Osteoblast (primary cell): ENCODE data around the gene GRAMD1B. TPM values are rescaled to one million over a fixed set of nuclear protein-coding genes. Genes with fewer than 3 reads are reported as not detected.

Source experiments
- DNase-seq: peaks from one replicate; pipeline ENCODE4 v3.0.0; 2011; ENCODE audit warnings: low spot score, mixed read lengths; ENCODE audit not compliant: insufficient read length; ENCODE audit errors: missing footprints
- H2AFZ ChIP-seq: 2 replicates; pipeline ENCODE4 v1.6.0; 2011; ENCODE audit warnings: mild to moderate bottlenecking, low read length
- H3K27ac ChIP-seq: 2 replicates; pipeline ENCODE4 v1.5.1; 2011; ENCODE audit warnings: mild to moderate bottlenecking, low read depth, low read length, moderate library complexity
- H3K27me3 ChIP-seq: 2 replicates; pipeline ENCODE4 v1.6.0; 2012; ENCODE audit warnings: mild to moderate bottlenecking, control low read depth, inconsistent platforms, low read length, moderate library complexity; ENCODE audit not compliant: insufficient read depth
- H3K36me3 ChIP-seq: 2 replicates; pipeline ENCODE4 v1.5.1; 2011; ENCODE audit warnings: mild to moderate bottlenecking, low read length, control low read depth, moderate library complexity; ENCODE audit not compliant: insufficient read depth
- H3K4me1 ChIP-seq: 2 replicates; pipeline ENCODE4 v1.5.1; 2011; ENCODE audit warnings: mild to moderate bottlenecking, low read length, control low read depth, moderate library complexity; ENCODE audit not compliant: insufficient read depth
- H3K4me2 ChIP-seq: 2 replicates; pipeline ENCODE4 v1.6.0; 2011; ENCODE audit warnings: mild to moderate bottlenecking, low read length; ENCODE audit not compliant: insufficient read depth
- H3K4me3 ChIP-seq: fragments of 200-600 bp; sonication (generic); 3 replicates; pipeline ENCODE4 v1.5.1; 2012; ENCODE audit warnings: mild to moderate bottlenecking, low read length, inconsistent platforms; ENCODE audit not compliant: insufficient read depth
- H3K79me2 ChIP-seq: 2 replicates; pipeline ENCODE4 v1.6.0; 2012; ENCODE audit warnings: mild to moderate bottlenecking, low read length, control low read depth, inconsistent platforms; ENCODE audit not compliant: insufficient read depth
- H3K9me3 ChIP-seq: 2 replicates; pipeline ENCODE4 v1.5.1; 2011; ENCODE audit warnings: low read depth, low read length, control low read depth
- H4K20me1 ChIP-seq: 2 replicates; pipeline ENCODE4 v1.6.0; 2012; ENCODE audit warnings: mild to moderate bottlenecking, low read length, control low read depth; ENCODE audit not compliant: insufficient read depth
- total RNA-seq: library from RNA; depleted of rRNA; stranded (reverse); fragments of >200 nt; gene quantifications from 2 replicates; pipeline ENCODE4 v1.2.3, GENCODE V29; 2012
- TF ChIP-seq, protein P1 (sequence below): IDR thresholded peaks from 2 replicates; pipeline ENCODE4 v1.5.1; 2011; ENCODE audit warnings: mild to moderate bottlenecking, low read depth, low read length, moderate library complexity; ENCODE audit errors: extremely low read depth

The GRAMD1B gene
- total RNA-seq, 1 donor, result 15.2 TPM

DNA sequence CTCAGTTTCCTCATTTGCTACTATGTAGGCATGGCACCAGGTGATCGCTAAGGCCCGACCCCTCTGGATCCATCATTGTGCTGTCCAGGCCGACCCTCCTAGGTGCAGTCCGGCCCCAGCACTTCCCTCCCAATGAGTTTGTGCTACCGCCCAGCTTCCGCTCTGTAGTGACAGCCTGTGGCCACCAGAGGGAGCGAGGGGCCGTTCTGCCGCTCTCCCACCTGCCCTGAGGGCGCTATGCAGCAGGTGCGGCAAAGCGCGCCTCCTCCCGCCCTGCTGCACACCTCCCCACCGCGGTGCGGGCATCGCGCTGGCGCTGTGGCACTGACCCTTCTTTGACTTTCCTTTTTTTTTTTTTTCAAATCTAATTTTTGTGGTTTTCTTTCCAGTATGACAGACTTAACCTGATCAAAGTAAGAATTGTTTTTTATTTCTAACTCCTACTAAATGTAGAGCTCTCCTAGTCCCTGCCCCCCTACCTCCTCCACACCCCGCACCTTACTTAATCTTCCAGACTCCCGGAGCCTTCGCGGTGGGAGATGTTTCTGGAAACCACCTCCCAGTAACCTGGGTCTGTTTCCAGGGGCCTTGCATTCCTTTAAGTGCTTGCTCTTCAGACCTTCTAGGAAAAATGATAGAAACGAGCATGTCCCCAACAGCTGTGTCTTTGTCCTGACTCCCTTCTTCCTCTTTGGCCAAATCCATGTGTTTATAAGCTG is 150.6 kb downstream of the GRAMD1B start:
- no peak overlapping the region for H3K27ac ChIP-seq
- H3K4me2 ChIP-seq, result no peak overlapping the region
- TF ChIP-seq, protein P1, sequence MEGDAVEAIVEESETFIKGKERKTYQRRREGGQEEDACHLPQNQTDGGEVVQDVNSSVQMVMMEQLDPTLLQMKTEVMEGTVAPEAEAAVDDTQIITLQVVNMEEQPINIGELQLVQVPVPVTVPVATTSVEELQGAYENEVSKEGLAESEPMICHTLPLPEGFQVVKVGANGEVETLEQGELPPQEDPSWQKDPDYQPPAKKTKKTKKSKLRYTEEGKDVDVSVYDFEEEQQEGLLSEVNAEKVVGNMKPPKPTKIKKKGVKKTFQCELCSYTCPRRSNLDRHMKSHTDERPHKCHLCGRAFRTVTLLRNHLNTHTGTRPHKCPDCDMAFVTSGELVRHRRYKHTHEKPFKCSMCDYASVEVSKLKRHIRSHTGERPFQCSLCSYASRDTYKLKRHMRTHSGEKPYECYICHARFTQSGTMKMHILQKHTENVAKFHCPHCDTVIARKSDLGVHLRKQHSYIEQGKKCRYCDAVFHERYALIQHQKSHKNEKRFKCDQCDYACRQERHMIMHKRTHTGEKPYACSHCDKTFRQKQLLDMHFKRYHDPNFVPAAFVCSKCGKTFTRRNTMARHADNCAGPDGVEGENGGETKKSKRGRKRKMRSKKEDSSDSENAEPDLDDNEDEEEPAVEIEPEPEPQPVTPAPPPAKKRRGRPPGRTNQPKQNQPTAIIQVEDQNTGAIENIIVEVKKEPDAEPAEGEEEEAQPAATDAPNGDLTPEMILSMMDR, result peak; percentile 82
- H3K4me3 ChIP-seq, result no peak overlapping the region
- peak; percentile 96 for DNase-seq
- H2AFZ ChIP-seq, result no peak overlapping the region
- H3K9me3 ChIP-seq, result no peaks in the 10 kb centered on the region
- no peaks in the 10 kb centered on the region for H3K27me3 ChIP-seq
- H3K4me1 ChIP-seq, result peaks cover 9% of the 10 kb centered on the region
- H3K79me2 ChIP-seq, result peaks cover 2% of the 10 kb centered on the region
- peaks cover 3% of the 10 kb centered on the region for H3K36me3 ChIP-seq
- peaks cover 54% of the 10 kb centered on the region for H4K20me1 ChIP-seq

DNA sequence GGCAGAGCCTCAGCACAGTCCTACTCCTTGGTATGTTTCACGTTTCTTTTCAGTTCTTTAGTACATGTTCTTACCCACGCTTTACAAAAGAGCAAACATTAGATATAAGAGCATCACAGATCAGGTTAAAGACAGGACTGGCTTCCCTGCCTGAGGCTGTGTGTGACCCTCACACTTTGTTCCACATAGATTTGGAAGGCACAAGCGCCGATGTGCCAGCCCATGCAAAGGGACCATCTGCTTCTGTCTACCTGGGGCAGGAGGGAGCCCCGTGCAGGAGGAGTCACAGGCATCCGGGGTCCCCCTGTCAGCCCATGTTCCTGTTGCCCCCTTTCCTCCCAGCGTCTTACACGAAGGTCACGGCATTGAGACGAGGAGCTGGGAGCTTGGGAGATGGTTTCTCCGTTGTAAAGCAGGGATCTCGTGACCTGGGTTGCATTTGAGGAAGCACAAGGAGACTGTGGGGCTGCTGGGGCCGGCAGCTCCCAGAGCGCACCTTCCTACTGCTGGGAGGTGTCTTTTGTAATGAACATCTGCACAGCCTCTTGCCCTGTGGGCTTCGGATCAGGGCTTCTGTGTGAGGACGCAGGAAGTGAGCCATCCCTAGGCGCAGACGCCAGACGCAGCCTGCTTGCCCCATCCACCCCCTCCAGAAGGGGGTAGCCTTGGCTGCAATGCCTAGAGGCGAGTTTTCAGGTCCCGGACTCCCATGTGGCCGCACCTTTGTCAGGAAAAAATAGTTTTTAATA is 151.8 kb downstream of the GRAMD1B start:
- Histone ChIP-seq H3K79me2 (peaks cover 2% of the 10 kb centered on the region), H3K36me3 (peaks cover 3% of the 10 kb centered on the region), H3K4me2 (no peak overlapping the region), H3K4me3 (no peak overlapping the region), H3K4me1 (peaks cover under 1% of the 10 kb centered on the region), H3K9me3 (no peaks in the 10 kb centered on the region), H4K20me1 (peaks cover 45% of the 10 kb centered on the region), H3K27me3 (no peaks in the 10 kb centered on the region), H2AFZ (no peak overlapping the region), H3K27ac (no peak overlapping the region)
- peak; percentile 42 for DNase-seq
- TF ChIP-seq, protein P1, result no peak

DNA sequence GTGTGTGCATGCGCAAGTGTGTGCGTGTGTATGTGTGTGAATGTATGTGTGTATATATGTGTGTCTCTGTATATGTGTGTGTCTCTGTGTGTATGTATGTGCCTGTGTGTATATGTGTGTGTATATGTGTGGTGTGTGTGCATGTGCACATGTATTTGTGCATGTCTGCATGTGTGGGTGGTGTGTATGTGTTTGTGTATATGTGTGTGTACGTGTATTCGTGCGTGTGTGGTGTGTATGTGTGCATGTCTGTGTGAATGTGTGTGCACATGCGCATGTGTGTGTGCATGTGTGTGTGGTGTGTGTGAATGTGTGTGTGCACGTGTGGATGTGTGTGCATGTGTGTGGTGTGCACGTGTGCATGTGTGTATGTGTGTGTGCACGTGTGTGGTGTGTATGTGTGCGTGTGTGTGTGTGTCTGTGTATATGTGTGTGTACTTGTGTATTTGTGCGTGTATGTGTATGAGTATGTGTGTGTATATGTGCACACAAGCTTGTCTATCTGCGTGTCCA is 153.0 kb downstream of the GRAMD1B start:
- H3K9me3 ChIP-seq, result no peaks in the 10 kb centered on the region
- no peaks in the 10 kb centered on the region for H3K4me1 ChIP-seq
- H2AFZ ChIP-seq, result no peak overlapping the region
- no peak overlapping the region for H3K4me2 ChIP-seq
- no peaks in the 10 kb centered on the region for H3K27me3 ChIP-seq
- peak; percentile 17 for DNase-seq
- TF ChIP-seq, protein P1, result no peak
- no peaks in the 10 kb centered on the region for H3K79me2 ChIP-seq
- no peak overlapping the region for H3K27ac ChIP-seq
- peaks cover 3% of the 10 kb centered on the region for H3K36me3 ChIP-seq
- H3K4me3 ChIP-seq, result no peak overlapping the region
- H4K20me1 ChIP-seq, result peaks cover 36% of the 10 kb centered on the region

DNA sequence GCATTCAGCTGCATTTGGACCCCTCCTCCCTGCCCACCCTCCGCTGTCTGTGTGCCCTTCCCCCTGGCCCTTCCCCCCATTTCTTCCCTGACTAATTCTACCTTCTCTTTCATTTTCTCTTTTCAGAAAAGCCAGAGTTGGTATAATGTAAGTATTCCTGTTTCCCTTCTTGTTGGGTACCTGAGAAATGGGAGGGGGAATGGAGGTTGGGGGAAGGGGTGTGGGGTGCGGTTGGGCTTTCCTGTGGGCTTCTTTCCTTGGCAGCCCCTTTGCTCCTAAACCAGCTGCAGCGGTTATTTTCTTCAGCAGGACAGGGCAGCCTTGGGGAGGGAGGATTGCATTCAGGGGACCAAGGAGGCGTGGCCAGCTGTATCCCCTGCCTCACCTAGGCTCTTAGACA is 154.1 kb downstream of the GRAMD1B start:
- Histone ChIP-seq H3K4me3 (no peak overlapping the region), H3K27me3 (no peaks in the 10 kb centered on the region), H3K79me2 (no peaks in the 10 kb centered on the region), H3K27ac (no peak overlapping the region), H3K9me3 (no peaks in the 10 kb centered on the region), H4K20me1 (peaks cover 39% of the 10 kb centered on the region), H3K4me1 (no peaks in the 10 kb centered on the region), H3K36me3 (peaks cover 6% of the 10 kb centered on the region), H2AFZ (no peak overlapping the region), H3K4me2 (no peak overlapping the region)
- TF ChIP-seq, protein P1, result no peak
- DNase-seq, result peak; percentile 91
